Activated CD8-positive, alpha-beta memory T cell treated with anti-CD3 and anti-CD28 coated beads, Interleukin-2, amount 50 U/mL, for 24 hours (primary cell): ENCODE data around the gene METTL24.
"Not testable (repeated sequence)": the region's sequence is repeated elsewhere in the genome, so short reads cannot be mapped to it uniquely, and the experiment has no call there.

Source experiments
- DNase-seq: peaks from one replicate; pipeline ENCODE4 v3.0.0-alpha.2; 2020; ENCODE audit errors: extremely low read depth

The METTL24 gene

DNA sequence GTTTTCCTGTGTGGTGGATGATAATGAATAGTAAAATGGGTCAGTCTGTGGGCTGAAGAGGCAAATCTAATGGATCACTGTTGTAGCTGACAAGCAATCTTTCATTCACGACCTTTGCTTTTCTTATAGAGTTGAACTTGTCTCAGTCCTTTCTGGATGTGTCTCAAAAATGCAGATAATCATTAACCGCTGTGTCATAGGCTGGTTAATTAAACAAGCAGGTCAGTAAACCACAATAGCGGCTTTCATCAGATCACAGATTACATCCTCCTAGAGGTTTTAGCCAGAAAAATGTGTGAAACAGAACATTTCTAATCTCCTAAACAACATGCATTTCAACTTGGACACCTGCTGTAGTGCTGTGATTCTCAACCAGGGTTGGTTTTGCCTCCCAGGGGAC is 2.5 kb upstream of the METTL24 start:
- DNase-seq: no peak

DNA sequence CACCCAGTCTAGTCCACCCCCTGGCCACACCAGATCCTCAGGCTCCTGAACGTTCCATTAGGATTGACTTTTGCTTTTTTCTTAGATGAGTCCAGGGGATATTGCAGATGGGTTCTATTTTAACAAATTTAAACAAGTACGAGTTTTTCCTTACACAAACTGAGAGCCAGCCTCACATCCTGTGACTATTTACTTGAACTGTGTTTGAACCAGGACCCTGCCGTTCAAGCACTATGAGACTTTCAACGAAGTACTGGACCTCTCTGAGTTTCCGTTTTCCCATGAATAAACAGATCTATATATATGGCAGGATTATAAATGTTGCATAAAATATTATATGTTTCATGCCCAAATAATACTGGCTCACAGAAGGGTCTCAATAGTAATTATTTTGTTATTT is 1.4 kb upstream of the METTL24 start:
- DNase-seq: no peak

DNA sequence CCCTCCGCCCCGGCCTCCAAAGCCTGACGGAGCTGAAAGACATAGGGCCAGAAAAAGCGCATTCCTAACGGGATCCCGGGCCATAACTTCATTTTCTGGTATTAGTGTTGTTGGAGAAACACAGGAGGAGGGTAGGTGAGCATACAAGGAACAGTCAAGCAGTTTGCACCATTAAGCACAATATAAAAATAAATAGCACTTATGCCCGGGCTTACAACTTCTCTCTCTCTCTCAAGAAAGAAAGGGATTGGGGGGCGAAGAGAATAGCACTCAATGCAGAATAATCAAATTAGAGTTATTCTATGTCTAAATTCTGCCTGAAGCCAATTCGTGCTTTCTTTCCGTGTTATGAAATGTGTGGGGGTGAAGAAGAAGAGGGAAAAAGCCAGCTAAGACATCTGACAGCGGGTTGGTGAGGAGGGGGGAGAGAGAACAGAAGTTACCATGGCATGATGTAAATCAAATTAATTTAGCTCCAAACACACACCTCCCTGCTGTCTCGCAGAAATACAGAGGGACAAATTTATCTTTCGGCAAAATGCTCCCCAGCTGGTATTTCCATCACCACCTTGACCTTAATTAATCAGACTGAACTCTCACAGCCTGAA is 508 bp upstream of the METTL24 start:
- no peak for DNase-seq

DNA sequence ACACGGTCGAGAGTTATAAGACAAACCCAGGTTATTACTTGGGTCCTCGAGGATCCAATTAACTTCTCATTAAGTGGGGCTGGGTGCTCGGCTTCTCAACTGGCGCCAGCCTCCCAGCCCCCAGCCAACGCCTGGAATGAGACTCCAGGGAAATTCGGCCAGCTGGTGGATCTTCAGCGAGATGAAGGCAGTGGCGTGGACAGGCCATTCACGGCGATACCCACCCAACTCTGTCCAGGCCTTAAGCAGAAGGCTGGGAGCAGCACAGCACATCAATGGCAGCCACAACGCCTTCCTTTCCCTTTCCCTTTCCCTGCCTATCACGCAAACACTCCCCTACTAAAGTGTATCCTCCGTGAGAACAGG is 868 bp downstream of the METTL24 start:
- DNase-seq: no peak

DNA sequence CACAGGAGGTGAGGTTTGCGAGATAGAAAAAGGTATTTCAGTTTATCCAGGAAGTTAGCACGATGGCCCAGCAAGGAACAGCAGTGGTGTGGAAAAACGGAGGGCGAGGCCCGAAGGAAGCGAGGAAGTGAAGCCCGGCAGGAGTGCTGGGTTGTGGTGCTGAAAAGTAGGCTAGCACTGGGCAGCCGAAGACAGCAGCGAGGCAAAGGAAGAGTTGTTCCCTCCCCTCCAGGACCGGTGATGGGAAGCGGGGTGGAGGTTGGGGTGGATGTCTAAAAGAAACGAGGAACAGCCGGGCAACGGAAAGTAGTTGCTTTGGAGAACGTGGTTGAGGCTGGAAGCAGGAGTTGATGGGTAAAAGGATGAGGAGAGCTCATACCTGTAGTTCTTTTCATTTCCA is 1.4 kb downstream of the METTL24 start:
- no peak for DNase-seq

DNA sequence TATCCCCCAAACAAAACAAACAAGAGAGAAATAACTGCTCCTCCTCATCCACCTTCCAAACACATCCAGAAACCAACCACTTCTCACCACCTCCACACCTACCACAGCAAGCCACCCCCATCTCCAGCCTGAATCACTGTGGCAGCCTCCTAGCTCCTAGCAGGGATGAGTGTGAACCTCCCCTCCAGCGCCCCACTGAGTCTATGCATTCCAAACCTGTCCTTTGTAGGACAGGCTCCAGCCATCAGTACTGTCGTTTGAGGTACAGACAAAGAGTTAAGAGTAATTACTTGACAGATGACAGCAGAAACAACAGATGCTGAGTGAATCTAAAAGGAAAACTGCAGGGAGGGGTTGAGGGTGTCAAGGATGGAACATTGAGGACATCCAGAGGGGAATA is 2.4 kb downstream of the METTL24 start:
- no peak for DNase-seq

DNA sequence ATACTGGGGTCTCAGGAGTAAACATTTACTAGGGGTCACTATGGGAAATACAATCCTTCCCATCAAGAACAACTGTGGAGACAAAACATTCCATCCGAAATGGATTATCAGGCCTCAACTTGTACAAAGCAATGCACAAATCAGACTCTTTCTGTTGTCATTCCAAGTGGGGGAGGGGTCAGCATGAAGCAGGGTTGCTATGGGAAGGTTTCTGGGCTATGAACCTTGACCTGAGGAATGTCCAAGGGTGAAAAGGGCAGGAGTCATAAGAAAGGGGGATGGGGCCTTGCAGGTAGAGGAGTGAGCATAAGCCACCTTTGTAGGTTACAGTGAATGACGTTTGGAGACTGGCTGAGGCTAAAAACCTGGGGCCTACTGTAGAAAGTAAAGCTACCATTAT is 3.1 kb downstream of the METTL24 start:
- no peak for DNase-seq

DNA sequence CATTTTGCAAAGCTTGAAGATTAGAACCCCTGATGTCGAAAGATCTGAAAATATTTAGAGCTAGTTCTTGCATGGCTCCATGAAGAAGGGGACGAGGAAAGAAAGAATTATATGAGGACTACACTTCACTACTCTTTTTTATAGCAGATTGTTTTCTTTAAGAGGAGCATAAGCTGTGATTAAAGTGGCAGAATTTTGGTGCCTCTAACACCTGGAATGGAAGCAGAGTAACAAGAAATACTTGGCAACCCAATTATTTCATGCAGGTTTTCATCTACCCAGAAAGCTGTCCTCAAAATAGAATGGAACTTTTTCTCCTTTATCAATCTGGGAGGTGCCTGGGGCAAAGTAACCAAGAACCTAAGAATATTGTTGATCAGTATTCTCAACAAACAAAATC is 4.0 kb downstream of the METTL24 start:
- DNase-seq: no peak

DNA sequence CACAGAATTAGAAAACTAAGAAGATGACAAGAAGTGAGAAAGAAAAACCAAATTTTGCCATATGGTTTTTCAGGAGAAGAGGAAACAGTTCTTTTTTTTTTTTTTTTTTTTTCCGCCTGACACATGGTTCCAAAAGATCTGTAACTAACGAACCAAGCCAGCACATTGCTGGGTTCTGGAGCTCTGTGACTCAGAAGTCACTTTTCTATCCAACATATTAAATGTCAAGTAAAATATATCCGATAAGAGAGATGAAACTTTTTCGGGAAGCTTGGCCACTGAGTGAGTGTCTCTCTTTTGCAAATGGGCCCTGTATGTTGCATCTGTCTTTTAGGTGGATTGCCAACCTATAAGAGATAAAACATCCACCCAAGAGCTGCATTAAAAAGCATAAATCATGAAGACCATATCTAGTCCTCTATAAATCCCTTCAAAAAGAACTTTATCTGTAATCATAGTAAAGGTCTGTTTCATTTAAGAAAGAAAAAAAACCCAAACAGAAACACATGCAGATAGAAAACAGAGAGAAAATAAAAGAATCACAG is 4.6 kb downstream of the METTL24 start:
- DNase-seq: no peak

DNA sequence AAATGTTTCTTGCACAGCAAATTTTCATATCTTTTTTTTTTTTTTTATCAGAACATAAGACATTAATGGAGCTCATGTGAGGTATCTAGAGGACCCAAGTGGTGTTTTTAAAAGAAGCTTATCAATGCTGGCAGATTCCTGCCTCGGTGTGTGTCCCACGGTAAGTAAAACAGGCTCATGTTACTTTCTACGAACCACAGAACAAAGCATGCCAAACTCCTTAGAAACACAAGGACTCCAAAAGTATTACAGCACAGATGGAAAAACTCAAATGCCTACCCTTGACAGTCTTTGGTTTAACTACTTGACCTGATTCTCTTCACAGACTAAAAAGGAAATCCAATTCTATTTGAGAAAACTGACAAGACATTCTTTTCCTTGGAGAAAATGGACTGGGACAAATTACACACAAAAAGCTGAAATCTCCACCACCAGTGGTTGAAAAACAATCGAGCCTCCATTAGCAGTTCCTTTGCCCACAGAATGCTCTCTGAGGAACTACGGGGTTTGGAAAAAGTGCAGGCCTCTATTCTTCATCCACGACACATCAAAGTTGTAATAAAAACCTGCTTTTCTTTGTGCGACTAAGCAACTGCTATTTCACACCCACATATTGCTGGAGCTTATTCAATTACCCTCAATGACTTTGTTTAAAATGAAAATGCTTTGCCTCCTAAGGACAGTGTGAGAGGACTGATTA is 5.4 kb downstream of the METTL24 start:
- DNase-seq: no peak

DNA sequence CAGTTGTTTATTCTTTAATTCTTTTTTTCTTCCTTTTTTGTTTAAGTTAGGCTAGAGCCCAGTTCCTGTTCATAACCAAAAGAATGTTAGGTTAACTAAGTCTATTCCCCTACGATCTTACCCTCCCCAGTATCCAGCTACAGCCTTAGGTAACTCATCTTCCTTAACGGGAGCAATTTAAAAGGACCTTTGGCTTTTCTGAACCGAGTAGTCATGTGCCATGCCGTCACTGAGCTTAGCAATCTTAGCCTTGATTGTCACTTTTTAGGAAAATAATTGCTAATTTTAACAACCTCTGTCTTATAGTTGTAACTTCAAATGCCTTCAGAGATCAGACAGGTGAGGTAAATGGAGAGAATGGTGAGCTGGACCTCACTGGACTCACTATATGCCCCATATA is 6.2 kb downstream of the METTL24 start:
- no peak for DNase-seq

DNA sequence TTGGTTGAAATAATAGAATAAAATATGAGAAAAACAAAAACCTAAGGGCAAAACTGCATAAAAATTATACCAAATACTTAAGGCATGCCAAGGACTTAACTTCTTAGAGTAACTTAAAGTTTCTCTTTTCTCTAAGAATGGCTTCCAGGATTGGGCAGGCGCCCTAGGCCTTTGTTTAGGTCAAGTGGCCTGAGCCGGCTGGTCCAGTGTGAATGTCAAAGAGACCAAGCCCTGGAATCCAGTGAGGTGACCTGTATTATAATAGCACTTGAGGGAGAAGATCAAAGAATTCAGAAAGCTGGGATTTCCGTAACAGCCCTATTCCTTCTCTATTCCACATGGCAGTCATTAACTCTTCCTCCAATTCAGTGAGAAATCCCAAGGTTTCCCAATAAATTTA is 6.6 kb downstream of the METTL24 start:
- no peak for DNase-seq

DNA sequence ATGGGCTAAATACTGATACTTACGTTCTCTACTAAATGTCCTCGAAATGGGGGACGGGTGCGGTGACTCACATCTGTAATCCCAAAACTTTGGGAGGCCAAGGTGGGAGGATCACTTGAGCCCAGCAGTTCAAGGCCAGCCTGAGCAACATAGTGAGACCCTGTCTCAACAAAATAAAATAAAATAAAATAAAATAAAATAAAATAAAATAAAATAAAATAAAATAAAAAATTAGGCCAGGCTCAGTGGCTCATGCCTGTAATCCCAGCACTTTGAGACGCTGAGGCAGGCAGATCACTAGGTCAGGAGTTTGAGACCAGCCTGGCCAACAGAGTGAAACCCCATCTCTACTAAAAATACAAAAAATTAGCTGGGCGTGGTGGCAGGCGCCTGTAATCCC is 7.6 kb downstream of the METTL24 start:
- DNase-seq: not testable (repeated sequence)

DNA sequence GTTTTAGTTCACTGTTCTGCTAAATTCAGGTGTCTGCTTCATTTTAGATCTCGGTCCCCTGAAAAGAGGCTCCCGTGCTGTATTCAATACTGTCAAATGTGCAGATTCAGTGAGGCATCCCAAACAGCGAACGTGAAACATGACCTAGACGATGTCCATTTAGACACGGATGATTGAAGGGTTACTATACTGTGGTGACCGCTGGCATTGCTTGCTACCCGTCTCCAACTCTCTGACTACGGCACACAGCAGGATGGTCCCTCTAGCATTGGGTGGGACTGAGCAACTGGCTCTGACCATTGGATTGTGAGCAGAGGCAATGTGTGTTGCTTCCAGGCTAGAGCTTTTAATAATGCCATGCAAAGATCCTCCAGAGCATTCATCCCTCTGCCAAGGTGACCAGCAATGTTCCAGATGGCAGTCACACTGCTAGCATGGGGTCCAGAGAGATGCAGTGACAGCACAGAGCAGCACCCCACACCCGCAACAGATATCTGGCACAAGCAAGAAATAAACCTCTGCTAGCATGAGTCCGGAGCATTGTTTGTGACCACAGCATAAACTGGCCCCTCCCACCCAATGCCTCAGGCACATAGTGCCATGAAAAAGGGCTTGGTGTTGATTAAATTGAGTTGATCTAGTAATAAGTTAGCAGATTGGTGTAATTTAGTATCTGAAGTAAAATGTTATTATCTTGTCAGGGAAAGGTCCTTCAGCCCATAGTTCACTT is 9.0 kb downstream of the METTL24 start:
- no peak for DNase-seq

DNA sequence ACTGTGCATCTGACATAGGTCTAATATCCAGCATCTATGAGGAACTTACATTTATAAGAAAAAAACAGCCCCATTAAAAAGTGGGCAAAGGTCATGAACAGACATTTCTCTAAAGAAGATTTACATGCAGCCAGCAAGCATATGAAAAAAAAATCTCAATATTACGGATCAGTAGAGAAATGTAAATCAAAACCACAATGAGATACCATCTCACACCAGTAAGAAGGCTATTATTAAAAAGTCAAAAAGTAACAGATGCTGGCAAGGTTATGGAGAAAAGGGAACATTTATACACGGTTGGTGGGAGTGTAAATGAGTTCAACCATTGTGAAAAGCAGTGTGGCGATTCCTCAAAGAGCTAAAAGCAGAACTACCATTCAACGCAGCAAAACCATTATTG is 13.1 kb downstream of the METTL24 start:
- no peak for DNase-seq

DNA sequence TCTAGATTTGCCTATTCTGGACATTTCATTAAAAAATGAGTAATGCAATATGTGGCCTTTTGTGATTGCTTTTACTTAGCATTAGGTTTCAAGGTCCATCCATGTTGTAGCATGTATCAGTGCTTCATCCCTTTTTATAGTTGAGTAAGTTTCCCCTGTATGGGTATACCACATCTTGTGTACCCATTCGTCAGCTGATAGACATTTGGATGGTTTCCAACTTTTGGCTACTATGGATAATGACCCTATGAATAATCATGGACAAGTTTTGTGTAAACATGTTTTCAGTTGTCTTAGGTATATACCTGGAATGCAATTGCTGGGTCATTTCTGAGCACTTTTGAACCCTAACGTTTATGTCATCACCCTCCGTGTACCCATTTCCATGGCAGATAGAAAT is 15.4 kb downstream of the METTL24 start:
- no peak for DNase-seq

DNA sequence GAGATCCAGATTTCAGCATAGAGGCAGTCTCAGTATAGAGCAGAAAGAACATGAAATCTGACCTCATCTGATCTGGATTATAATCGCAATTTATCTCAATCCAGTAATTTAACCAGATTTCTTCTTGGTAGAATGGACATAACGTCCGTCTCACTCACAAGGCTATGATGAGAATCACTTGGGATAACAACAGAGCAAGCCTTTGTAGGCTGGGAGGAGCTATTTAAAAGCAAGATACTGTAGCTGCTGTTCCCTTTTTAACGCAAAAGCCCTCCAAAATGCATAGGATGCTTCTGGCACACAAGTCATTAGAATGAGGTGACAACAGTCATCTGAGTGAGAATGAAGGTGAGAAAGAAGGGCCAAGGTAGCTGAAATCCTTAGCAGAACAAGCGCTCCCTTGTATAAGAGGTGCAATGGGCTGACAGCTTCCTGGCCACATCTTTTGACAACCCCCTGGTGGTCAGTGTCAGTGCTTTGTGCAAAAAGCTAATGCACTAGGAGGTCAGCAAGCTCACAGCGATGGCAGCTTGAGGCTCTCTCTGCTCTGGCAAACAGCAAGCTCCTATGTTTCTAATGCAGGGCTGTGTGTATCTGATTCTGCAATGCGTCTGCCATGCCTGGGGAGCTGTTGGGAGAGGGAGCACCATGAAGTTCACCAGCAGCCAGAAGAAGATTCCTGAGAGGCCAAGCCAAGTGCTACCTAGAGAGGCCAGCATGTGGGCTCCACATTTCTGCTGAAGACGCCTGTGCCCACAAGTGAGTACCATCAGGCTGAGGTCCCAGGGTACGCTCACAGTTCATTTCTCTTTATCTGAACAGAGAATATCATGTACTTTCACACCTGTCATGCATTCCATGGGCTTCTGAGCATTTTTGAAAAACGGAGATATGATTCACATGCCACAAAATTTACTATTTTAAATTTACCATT is 16.2 kb downstream of the METTL24 start:
- no peak for DNase-seq

DNA sequence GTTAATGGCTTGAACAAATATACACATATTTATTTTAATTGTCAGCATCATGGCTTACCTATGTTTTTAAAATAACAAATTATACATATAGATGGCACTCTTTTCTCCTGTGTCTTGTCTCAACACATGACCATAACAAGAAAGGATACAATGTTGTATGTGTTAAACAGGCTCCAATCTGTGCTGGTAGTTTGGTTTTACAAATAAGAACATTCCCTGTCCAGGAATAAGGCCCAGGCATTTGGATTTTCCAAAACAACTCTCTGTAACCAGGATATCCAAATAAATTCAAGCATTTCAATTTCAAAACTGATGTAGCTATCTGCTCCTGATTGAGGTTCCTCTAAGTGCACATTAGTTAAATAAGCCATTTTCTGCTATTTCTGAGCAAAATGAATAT is 17.1 kb downstream of the METTL24 start:
- DNase-seq: no peak

DNA sequence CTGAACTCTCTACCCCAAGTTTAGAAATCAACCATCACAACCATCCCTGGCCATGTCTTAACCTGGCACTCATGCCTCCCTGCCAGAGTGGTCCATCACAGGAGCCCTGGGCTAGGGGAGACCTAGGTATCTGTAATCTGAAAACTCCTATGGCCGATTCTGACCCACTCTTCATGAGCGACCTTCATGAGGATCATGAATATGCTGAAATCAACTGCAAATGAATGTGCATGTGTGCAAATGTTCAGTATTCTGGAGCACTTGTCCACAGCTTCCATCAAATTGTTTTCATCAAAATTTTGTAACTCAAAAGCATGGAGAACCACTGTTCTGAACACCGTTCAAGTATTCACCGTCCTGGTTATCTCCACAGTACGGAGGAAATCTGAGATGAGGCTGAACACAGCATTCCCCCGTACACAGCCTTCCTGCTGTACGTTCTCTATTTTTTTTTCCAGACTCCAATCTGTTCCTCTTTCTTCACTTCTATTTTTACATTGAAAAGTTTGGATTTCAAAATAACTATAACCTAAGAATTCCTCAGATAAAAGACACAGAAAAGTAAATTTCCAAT is 17.7 kb downstream of the METTL24 start:
- DNase-seq: no peak

DNA sequence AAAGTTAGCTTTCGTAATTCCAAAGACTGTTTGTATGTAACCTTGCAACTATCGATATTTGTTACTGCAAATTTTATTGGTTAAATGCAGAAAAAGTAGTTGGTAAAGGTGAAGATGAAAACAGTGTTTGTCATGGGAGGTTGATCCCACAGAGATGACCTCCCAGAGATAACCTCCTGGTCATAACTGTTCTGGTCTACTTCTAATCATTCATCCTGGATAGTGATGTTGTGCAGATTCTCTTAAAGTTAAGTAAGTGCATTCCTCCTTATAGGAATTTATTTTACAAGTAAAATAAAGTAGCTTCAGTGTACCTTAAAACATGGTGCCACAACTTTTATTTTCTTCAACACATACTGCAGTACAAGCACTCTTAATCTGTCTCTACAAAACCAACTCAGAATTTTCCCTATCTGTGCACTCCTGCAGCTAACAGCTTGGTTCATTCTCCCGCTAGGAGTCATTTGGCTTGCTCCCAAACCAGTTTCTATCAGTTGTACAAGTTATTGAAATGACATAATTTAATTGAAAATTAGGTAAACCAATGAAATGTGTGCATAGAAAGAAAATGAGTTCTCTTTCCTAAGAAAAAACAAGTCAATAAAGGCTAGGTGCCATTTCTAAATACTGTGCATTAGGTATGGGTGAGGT is 19.2 kb downstream of the METTL24 start:
- no peak for DNase-seq

DNA sequence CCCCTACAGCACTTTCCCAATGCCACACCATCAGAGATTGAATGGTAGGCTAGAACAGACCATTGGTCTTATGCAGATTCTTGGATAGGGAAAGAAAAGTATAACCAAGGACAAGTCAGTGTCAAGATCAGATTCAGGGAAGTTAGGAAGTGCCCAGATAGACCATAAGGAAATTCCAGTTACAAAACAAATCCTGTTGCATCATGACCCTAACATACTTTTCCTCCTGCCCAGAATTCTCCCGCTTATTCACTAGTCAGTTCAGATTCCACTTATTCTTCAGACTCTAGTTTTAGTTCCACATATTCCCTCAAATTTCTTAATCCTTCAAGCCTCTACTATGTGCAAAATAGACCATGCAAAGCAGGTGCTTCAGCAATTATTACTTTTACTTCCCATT is 20.7 kb downstream of the METTL24 start:
- DNase-seq: no peak
